ENCODE data around the gene PLD4. TPM values are rescaled to one million over a fixed set of nuclear protein-coding genes. Genes with fewer than 3 reads are reported as not detected.

PLD4 gene
- total RNA-seq, 1 donor from 2014 or later = not detected

Other genes starting within 250 kb of the PLD4 start
- 25.3 and 36.9 TPM in 2 replicates for gene INF2, start 235.3 kb upstream of the PLD4 start, total RNA-seq
- 0.77 and 2.0 TPM in 2 replicates for gene ADSS1, start 200.7 kb upstream of the PLD4 start, total RNA-seq
- gene SIVA1, start 171.7 kb upstream of the PLD4 start, total RNA-seq = 79.8 and 97.4 TPM in 2 replicates
- 127 and 146 TPM in 2 replicates for gene AKT1, start 129.1 kb upstream of the PLD4 start, total RNA-seq
- 3.2 and 5.4 TPM in 2 replicates for gene ZBTB42, start 123.8 kb upstream of the PLD4 start, total RNA-seq
- gene CEP170B, start 59.6 kb upstream of the PLD4 start, total RNA-seq = 5.6 and 6.6 TPM in 2 replicates
- gene AHNAK2, start 53.5 kb downstream of the PLD4 start, total RNA-seq = 16.8 and 17.1 TPM in 2 replicates
- 4.4 and 5.1 TPM in 2 replicates for gene CLBA1, start 60.9 kb downstream of the PLD4 start, total RNA-seq
- 26.2 and 26.3 TPM in 2 replicates for gene CDCA4, start 96.2 kb downstream of the PLD4 start, total RNA-seq
- gene GPR132, start 140.6 kb downstream of the PLD4 start, total RNA-seq = under 0.01 TPM in 1 of 2 replicates, not detected in the other
- 37.5 and 45.5 TPM in 2 replicates for gene JAG2, start 243.9 kb downstream of the PLD4 start, total RNA-seq